Activated CD8-positive, alpha-beta T cell treated with anti-CD3 and anti-CD28 coated beads, Interleukin-2, amount 10 ng/mL, durations not matched to agents 7 days and 5 days (primary cell): ENCODE measurements around the gene KCNK17. TPM values are rescaled to one million over a fixed set of nuclear protein-coding genes. Genes with fewer than 3 reads are reported as not detected.
"Not testable (repeated sequence)": the region's sequence is repeated elsewhere in the genome, so short reads cannot be mapped to it uniquely, and the experiment has no call there.

Experiments used
- ATAC-seq: fragments of 150-1000 bp; cut with Tn5 transposase; one replicate; pipeline ENCODE4 v1.10.0; 2021; ENCODE audit warnings: moderate library complexity
- CTCF ChIA-PET: fragments of 350-600 bp; sonication (Branson Sonifier 250); formaldehyde crosslinking; loops from one replicate; lab custom pipeline; 2021; ENCODE audit warnings: antibody characterized with exemption; lab: Charles Lee
- POLR2A ChIA-PET: fragments of 350-600 bp; sonication (Branson Sonifier 250); formaldehyde crosslinking; loops from one replicate; lab custom pipeline; 2021; ENCODE audit warnings: antibody characterized with exemption; lab: Charles Lee
- DNase-seq: peaks from one replicate; pipeline ENCODE4 v3.0.0-alpha.2; 2020
- H3K27ac Mint-ChIP-seq: one replicate; pipeline ENCODE4 v1.8.0; 2021; ENCODE audit warnings: mild to moderate bottlenecking, mixed read lengths
- H3K27me3 Mint-ChIP-seq: one replicate; pipeline ENCODE4 v1.8.0; 2021; ENCODE audit warnings: low read depth, mixed read lengths
- H3K36me3 Mint-ChIP-seq: one replicate; pipeline ENCODE4 v1.8.0; 2021; ENCODE audit warnings: low read depth, mixed read lengths
- H3K4me1 Mint-ChIP-seq: one replicate; pipeline ENCODE4 v1.8.0; 2021; ENCODE audit warnings: low read depth, mixed read lengths
- H3K4me3 Mint-ChIP-seq: one replicate; pipeline ENCODE4 v1.8.0; 2021; ENCODE audit warnings: mild to moderate bottlenecking, mixed read lengths
- H3K9me3 Mint-ChIP-seq: one replicate; pipeline ENCODE4 v1.8.0; 2022; ENCODE audit warnings: mixed read lengths; ENCODE audit not compliant: insufficient read depth
- total RNA-seq, 2 experiments: library from RNA; stranded (reverse); gene quantifications; one replicate each; pipeline ENCODE4 v1.2.3, GENCODE V29; 2021

Gene KCNK17
- total RNA-seq, 2 experiments from 2014 or later, result not detected

GRCh38 chr6:39296745-39297640 lies 17.2 kb downstream of the KCNK17 start:
- Mint-ChIP-seq H3K9me3 (no peaks in the 10 kb centered on the region), H3K27ac (no peak overlapping the region), H3K4me3 (no peak overlapping the region), H3K36me3 (no peaks in the 10 kb centered on the region), H3K27me3 (peaks cover 7% of the 10 kb centered on the region), H3K4me1 (no peaks in the 10 kb centered on the region)
- ChIA-PET CTCF (no interaction called here), POLR2A (no interaction called here)
- ATAC-seq (no peak), DNase-seq (no peak)

- Mint-ChIP-seq H3K4me3 (no peak overlapping the region), H3K27me3 (peaks cover 7% of the 10 kb centered on the region), H3K9me3 (no peaks in the 10 kb centered on the region), H3K27ac (no peak overlapping the region), H3K4me1 (no peaks in the 10 kb centered on the region), H3K36me3 (no peaks in the 10 kb centered on the region)
- DNase-seq, result no peak
- CTCF ChIA-PET, result no interaction called here
- POLR2A ChIA-PET, result no interaction called here
- ATAC-seq, result no peak
Measured at GRCh38 chr6:39295611-39296011, 18.6 kb downstream of the KCNK17 start.

- H3K4me3 Mint-ChIP-seq, result no peak overlapping the region
- POLR2A ChIA-PET, result no interaction called here
- CTCF ChIA-PET, result no interaction called here
- no peaks in the 10 kb centered on the region for H3K9me3 Mint-ChIP-seq
- H3K27me3 Mint-ChIP-seq, result peaks cover 7% of the 10 kb centered on the region
- ATAC-seq (no peak), DNase-seq (no peak)
- no peaks in the 10 kb centered on the region for H3K36me3 Mint-ChIP-seq
- H3K27ac Mint-ChIP-seq, result no peak overlapping the region
- peaks cover under 1% of the 10 kb centered on the region for H3K4me1 Mint-ChIP-seq
Measured at GRCh38 chr6:39294899-39295298, 19.3 kb downstream of the KCNK17 start.

GRCh38 chr6:39294133-39294532 lies 20.1 kb downstream of the KCNK17 start:
- ATAC-seq, result no peak
- Mint-ChIP-seq H3K27ac (no peak overlapping the region), H3K9me3 (no peaks in the 10 kb centered on the region), H3K36me3 (no peaks in the 10 kb centered on the region), H3K27me3 (peaks cover 9% of the 10 kb centered on the region), H3K4me3 (no peak overlapping the region), H3K4me1 (peaks cover 8% of the 10 kb centered on the region)
- ChIA-PET POLR2A (no interaction called here), CTCF (no interaction called here)
- no peak for DNase-seq

- DNase-seq, result no peak
- H3K4me1 Mint-ChIP-seq, result peaks cover 11% of the 10 kb centered on the region
- no peak for ATAC-seq
- no peak overlapping the region for H3K27ac Mint-ChIP-seq
- ChIA-PET POLR2A (no interaction called here), CTCF (no interaction called here)
- no peaks in the 10 kb centered on the region for H3K36me3 Mint-ChIP-seq
- H3K9me3 Mint-ChIP-seq, result no peaks in the 10 kb centered on the region
- H3K4me3 Mint-ChIP-seq, result no peak overlapping the region
- peaks cover 9% of the 10 kb centered on the region for H3K27me3 Mint-ChIP-seq
Measured at GRCh38 chr6:39292637-39293036, 21.6 kb downstream of the KCNK17 start.

GRCh38 chr6:39289490-39289889 lies 24.7 kb downstream of the KCNK17 start:
- Mint-ChIP-seq H3K27ac (no peak overlapping the region), H3K36me3 (no peaks in the 10 kb centered on the region), H3K4me1 (peaks cover 11% of the 10 kb centered on the region), H3K27me3 (peaks cover 13% of the 10 kb centered on the region), H3K4me3 (no peak overlapping the region), H3K9me3 (no peaks in the 10 kb centered on the region)
- DNase-seq (no peak), ATAC-seq (no peak)
- ChIA-PET CTCF (interaction anchor here (1.9 kb wide), 1 partner anchor 14 kb away, joined by 5 read pairs; no protein-coding TSS in a partner anchor), POLR2A (interaction anchor here (0.5 to 0.6 kb wide), 2 partner anchors 175 to 188 kb away, joined by 3 read pairs; partner anchors contain the start of gene SAYSD1)

- no peak for DNase-seq
- ChIA-PET CTCF (no interaction called here), POLR2A (no interaction called here)
Measured at GRCh38 chr6:39287601-39288000, 26.6 kb downstream of the KCNK17 start.

GRCh38 chr6:39286596-39286995 lies 27.6 kb downstream of the KCNK17 start:
- ATAC-seq, H3K9me3 Mint-ChIP-seq, H3K36me3 Mint-ChIP-seq, H3K27me3 Mint-ChIP-seq, DNase-seq, CTCF ChIA-PET, H3K27ac Mint-ChIP-seq, POLR2A ChIA-PET, H3K4me3 Mint-ChIP-seq: not testable (repeated sequence)
- H3K4me1 Mint-ChIP-seq, result peaks cover 11% of the 10 kb centered on the region

More at GRCh38 chr6:39287601-39288000, 26.6 kb downstream of the KCNK17 start:
- Mint-ChIP-seq H3K27me3 (peaks cover 15% of the 10 kb centered on the region), H3K27ac (no peak overlapping the region), H3K36me3 (no peaks in the 10 kb centered on the region), H3K4me3 (no peak overlapping the region), H3K9me3 (no peaks in the 10 kb centered on the region), H3K4me1 (peaks cover 11% of the 10 kb centered on the region)
- ATAC-seq, result no peak

- CTCF ChIA-PET, result interaction anchor here (1.2 kb wide), 1 partner anchor 28 kb away, joined by 3 read pairs; no protein-coding TSS in a partner anchor
- no peak for DNase-seq
- POLR2A ChIA-PET, result no interaction called here
- H3K4me3 Mint-ChIP-seq, result no peak overlapping the region
- H3K27me3 Mint-ChIP-seq, result peaks cover 7% of the 10 kb centered on the region
- H3K27ac Mint-ChIP-seq, result no peak overlapping the region
- H3K9me3 Mint-ChIP-seq, result no peaks in the 10 kb centered on the region
- peaks cover 2% of the 10 kb centered on the region for H3K4me1 Mint-ChIP-seq
- no peaks in the 10 kb centered on the region for H3K36me3 Mint-ChIP-seq
- no peak for ATAC-seq
Measured at GRCh38 chr6:39282774-39283173, 31.4 kb downstream of the KCNK17 start.

- CTCF ChIA-PET, result interaction anchor here (1.2 kb wide), 1 partner anchor 29 kb away, joined by 3 read pairs; no protein-coding TSS in a partner anchor
- ATAC-seq (no peak), DNase-seq (no peak)
- no peaks in the 10 kb centered on the region for H3K9me3 Mint-ChIP-seq
- H3K4me1 Mint-ChIP-seq, result peaks cover 2% of the 10 kb centered on the region
- no peaks in the 10 kb centered on the region for H3K36me3 Mint-ChIP-seq
- no peak overlapping the region for H3K4me3 Mint-ChIP-seq
- H3K27ac Mint-ChIP-seq, result peak overlapping the region; percentile 41
- POLR2A ChIA-PET, result no interaction called here
- H3K27me3 Mint-ChIP-seq, result peaks cover 14% of the 10 kb centered on the region
Measured at GRCh38 chr6:39281312-39281980, 32.8 kb downstream of the KCNK17 start.

- Mint-ChIP-seq H3K27me3 (peaks cover 12% of the 10 kb centered on the region), H3K4me3 (no peak overlapping the region), H3K36me3 (no peaks in the 10 kb centered on the region), H3K4me1 (peaks cover 2% of the 10 kb centered on the region), H3K9me3 (no peaks in the 10 kb centered on the region), H3K27ac (no peak overlapping the region)
- CTCF ChIA-PET, result no interaction called here
- POLR2A ChIA-PET, result interaction anchor here (0.6 kb wide), 1 partner anchor 16 kb away, joined by 3 read pairs; no protein-coding TSS in a partner anchor
- ATAC-seq, result no peak
- DNase-seq, result no peak
Measured at GRCh38 chr6:39280247-39280731, 33.9 kb downstream of the KCNK17 start.

- POLR2A ChIA-PET, result no interaction called here
- Mint-ChIP-seq H3K4me3 (no peak overlapping the region), H3K27ac (no peak overlapping the region), H3K9me3 (no peaks in the 10 kb centered on the region), H3K4me1 (peaks cover 2% of the 10 kb centered on the region), H3K27me3 (peaks cover 11% of the 10 kb centered on the region), H3K36me3 (no peaks in the 10 kb centered on the region)
- CTCF ChIA-PET, result no interaction called here
- DNase-seq, result no peak
- no peak for ATAC-seq
Measured at GRCh38 chr6:39279539-39279938, 34.7 kb downstream of the KCNK17 start.
